HG03135 (cell line): ENCODE data around the gene ACAD9.
A peak's percentile ranks its signal among the peaks of the same experiment; 100 is the strongest.
"Not testable (repeated sequence)": the region's sequence is repeated elsewhere in the genome, so short reads cannot be mapped to it uniquely, and the experiment has no call there.

Source experiments
- ATAC-seq: cut with Tn5 transposase; IDR thresholded peaks from one replicate; pipeline ENCODE4 v1.9.1; 2021; ENCODE audit warnings: mild to moderate bottlenecking, moderate library complexity; ENCODE audit not compliant: unreplicated experiment

The ACAD9 gene

GRCh38 chr3:128859630-128860029, 19.8 kb upstream of the ACAD9 start:
- ATAC-seq = no peak

- ATAC-seq = no peak
Measured at GRCh38 chr3:128861491-128861890, 17.9 kb upstream of the ACAD9 start.

GRCh38 chr3:128863560-128863959, 15.9 kb upstream of the ACAD9 start:
- ATAC-seq = no peak

- ATAC-seq = no peak
Measured at GRCh38 chr3:128864351-128864811, 15.0 kb upstream of the ACAD9 start.

GRCh38 chr3:128864849-128865804, 14.3 kb upstream of the ACAD9 start:
- ATAC-seq = not testable (repeated sequence)

GRCh38 chr3:128867200-128868125, 12.0 kb upstream of the ACAD9 start:
- ATAC-seq = no peak

GRCh38 chr3:128870347-128870746, 9.1 kb upstream of the ACAD9 start:
- ATAC-seq = no peak

GRCh38 chr3:128872282-128872681, 7.1 kb upstream of the ACAD9 start:
- ATAC-seq = no peak

GRCh38 chr3:128872744-128873143, 6.7 kb upstream of the ACAD9 start:
- ATAC-seq = no peak

GRCh38 chr3:128873244-128874022, 6.0 kb upstream of the ACAD9 start:
- no peak for ATAC-seq

- no peak for ATAC-seq
Measured at GRCh38 chr3:128874481-128875180, 4.8 kb upstream of the ACAD9 start.

GRCh38 chr3:128875556-128876120, 3.8 kb upstream of the ACAD9 start:
- no peak for ATAC-seq

GRCh38 chr3:128878011-128878457, 1.4 kb upstream of the ACAD9 start:
- ATAC-seq = no peak

- peak; percentile 5 for ATAC-seq
Measured at GRCh38 chr3:128878556-128879124, 780 bp upstream of the ACAD9 start.

GRCh38 chr3:128879991-128880390, 571 bp downstream of the ACAD9 start:
- no peak for ATAC-seq

- not testable (repeated sequence) for ATAC-seq
Measured at GRCh38 chr3:128880455-128880854, 1.0 kb downstream of the ACAD9 start.

GRCh38 chr3:128881576-128881975, 2.2 kb downstream of the ACAD9 start:
- ATAC-seq = no peak

GRCh38 chr3:128882719-128883118, 3.3 kb downstream of the ACAD9 start:
- ATAC-seq = no peak

- no peak for ATAC-seq
Measured at GRCh38 chr3:128884992-128885391, 5.6 kb downstream of the ACAD9 start.
